ENCODE measurements around the gene MYO15B. TPM values are rescaled to one million over a fixed set of nuclear protein-coding genes. Genes with fewer than 3 reads are reported as not detected.

Gene MYO15B
- total RNA-seq, 4 donors from 2014 or later = 119 to 610 (median 170) TPM

DNA sequence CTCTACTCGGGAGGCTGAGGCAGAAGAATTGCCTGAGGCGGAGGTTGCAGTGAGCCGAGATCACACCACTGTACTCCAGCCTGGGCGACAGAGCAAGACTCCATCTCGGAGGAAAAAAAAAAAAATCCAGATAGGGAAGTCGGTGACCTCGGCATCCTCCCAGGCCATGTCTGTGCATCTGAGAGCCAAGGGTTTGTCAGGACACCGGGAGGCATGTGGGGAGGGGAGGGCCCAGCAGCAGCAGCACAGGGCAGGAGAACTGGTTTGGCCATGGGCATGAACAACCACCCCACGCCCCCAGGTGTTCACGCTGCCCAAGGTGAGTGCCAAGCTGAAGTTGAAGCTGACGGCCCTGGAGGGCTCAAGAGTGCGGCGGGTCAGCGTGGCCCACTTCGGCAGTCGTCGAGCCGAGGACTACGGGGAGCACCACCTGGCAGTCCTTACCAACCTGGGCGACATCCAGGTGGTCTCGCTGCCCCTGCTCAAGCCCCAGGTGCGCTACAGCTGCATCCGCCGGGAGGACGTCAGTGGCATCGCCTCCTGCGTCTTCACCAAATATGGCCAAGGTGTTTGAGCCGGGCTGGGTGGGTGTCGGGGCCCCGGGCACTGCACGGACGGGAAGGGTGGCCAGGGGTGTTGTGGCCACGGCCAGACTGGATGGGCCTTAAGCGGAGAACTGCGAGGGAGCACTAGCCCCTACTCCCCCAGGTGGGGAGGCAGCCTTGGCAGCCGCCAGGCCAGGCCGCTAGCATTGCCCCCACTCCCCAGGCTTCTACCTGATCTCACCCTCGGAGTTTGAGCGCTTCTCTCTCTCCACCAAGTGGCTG lies 14.7 kb upstream of the MYO15B start:
- Histone ChIP-seq H3K27ac (no peak overlapping the region), H3K9me3 (no peaks in the 10 kb centered on the region), H3K27me3 (no peaks in the 10 kb centered on the region), H3K36me3 (no peaks in the 10 kb centered on the region), H3K4me1 (no peaks in the 10 kb centered on the region), H3K4me3 (no peak overlapping the region)
- intact Hi-C loops (cut with DNase I; ENCODE audit: low total_unique reads) = no loop called here
- DNase-seq = no peak
- TF ChIP-seq POLR2A (IDR thresholded peaks at IDR 0.05) = no peak
- TF ChIP-seq, protein P1, sequence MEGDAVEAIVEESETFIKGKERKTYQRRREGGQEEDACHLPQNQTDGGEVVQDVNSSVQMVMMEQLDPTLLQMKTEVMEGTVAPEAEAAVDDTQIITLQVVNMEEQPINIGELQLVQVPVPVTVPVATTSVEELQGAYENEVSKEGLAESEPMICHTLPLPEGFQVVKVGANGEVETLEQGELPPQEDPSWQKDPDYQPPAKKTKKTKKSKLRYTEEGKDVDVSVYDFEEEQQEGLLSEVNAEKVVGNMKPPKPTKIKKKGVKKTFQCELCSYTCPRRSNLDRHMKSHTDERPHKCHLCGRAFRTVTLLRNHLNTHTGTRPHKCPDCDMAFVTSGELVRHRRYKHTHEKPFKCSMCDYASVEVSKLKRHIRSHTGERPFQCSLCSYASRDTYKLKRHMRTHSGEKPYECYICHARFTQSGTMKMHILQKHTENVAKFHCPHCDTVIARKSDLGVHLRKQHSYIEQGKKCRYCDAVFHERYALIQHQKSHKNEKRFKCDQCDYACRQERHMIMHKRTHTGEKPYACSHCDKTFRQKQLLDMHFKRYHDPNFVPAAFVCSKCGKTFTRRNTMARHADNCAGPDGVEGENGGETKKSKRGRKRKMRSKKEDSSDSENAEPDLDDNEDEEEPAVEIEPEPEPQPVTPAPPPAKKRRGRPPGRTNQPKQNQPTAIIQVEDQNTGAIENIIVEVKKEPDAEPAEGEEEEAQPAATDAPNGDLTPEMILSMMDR (IDR thresholded peaks at IDR 0.05) = no peak

DNA sequence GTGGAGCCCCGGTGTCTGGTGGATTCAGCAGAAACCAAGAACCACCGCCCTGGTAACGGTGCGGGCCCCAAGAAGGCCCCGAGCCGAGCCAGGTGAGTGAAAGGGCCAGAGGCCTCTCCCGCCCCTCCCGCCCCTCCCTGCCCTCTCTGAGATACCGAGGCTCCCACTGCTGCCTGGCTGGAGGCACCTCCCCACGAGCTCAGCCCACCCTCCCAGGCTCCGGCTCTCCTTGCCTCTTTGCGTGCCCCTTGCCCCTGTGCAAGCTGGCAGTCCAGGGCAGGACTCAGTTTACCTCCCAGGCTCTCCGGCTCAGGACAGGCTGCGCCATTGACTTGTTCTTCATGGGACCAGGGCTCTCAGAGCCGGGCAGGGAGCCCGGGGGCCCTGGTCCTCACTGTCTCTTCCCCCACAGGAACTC lies 14.1 kb upstream of the MYO15B start:
- H3K36me3 ChIP-seq = no peaks in the 10 kb centered on the region
- TF ChIP-seq, protein P1 (IDR thresholded peaks at IDR 0.05) = no peak
- no peak for TF ChIP-seq POLR2A (IDR thresholded peaks at IDR 0.05)
- no peaks in the 10 kb centered on the region for H3K9me3 ChIP-seq
- no peak for DNase-seq
- no peak overlapping the region for H3K4me3 ChIP-seq
- H3K4me1 ChIP-seq = no peaks in the 10 kb centered on the region
- H3K27me3 ChIP-seq = no peaks in the 10 kb centered on the region
- intact Hi-C loops (cut with DNase I; ENCODE audit: low total_unique reads) = no loop called here
- no peak overlapping the region for H3K27ac ChIP-seq

- Histone ChIP-seq H3K27ac (no peak overlapping the region), H3K27me3 (no peaks in the 10 kb centered on the region), H3K4me3 (no peak overlapping the region), H3K9me3 (no peaks in the 10 kb centered on the region), H3K36me3 (no peaks in the 10 kb centered on the region), H3K4me1 (no peaks in the 10 kb centered on the region)
- intact Hi-C loops (cut with DNase I; ENCODE audit: low total_unique reads) = no loop called here
- no peak for TF ChIP-seq POLR2A (IDR thresholded peaks at IDR 0.05)
- TF ChIP-seq, protein P1 (IDR thresholded peaks at IDR 0.05) = no peak
- DNase-seq = no peak
Observed at GRCh38 chr17:75573994-75574393, 13.6 kb upstream of the MYO15B start.

DNA sequence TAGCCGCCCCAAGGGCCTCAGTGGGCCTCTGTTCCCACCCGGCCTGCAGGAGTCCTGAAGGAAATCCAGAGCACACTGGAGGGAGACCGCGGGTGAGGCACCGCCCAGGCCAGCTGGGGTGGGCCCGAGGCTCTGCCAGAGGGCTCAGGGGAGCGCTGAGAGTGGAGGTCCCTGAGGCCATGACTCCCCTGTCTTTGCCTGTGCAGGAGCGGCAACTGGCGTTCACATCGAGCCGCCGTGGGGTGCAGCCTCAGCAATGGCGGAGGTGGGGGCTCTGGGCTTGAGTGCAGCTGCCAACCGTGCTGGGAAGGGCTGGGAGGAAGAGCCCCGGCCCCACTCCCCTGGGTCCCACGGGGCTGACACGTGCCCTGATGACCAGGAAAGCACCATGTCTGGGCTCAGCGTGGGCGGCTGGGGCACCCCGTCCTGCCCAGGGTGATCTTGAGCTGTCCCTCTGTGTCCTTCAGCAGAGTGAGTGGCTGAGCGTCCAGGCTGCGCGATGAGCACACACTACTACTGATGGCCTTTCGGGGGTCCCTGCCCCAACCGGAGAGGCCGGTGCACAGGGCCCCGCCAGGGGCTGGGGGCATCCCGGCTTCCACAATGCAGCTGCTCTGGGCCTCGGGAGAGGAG lies 13.1 kb upstream of the MYO15B start:
- no peaks in the 10 kb centered on the region for H3K36me3 ChIP-seq
- intact Hi-C loops (cut with DNase I; ENCODE audit: low total_unique reads) = no loop called here
- DNase-seq = no peak

More for the DNA sequence above, 13.1 kb upstream of the MYO15B start:
- Histone ChIP-seq H3K27me3 (no peaks in the 10 kb centered on the region), H3K4me3 (no peak overlapping the region), H3K27ac (no peak overlapping the region), H3K9me3 (no peaks in the 10 kb centered on the region), H3K4me1 (no peaks in the 10 kb centered on the region)
- TF ChIP-seq POLR2A (IDR thresholded peaks at IDR 0.05) = no peak
- TF ChIP-seq, protein P1 (IDR thresholded peaks at IDR 0.05) = no peak

Data from uterus (tissue), 4 donors.